Tracheal epithelial cell (primary cell): ENCODE measurements around the gene DNAJB11. TPM values are rescaled to one million over a fixed set of nuclear protein-coding genes. Genes with fewer than 3 reads are reported as not detected.

Experiments used
- total RNA-seq: library from RNA; depleted of rRNA; stranded (reverse); fragments of >200 nt; gene quantifications from 2 replicates; pipeline ENCODE4 v1.2.1, GENCODE V29; 2014

DNAJB11 gene
- 36.4 and 51.6 TPM in 2 replicates for total RNA-seq

GRCh38 chr3:186570096-186570940, at the start of gene DNAJB11:
TSS of gene DNAJB11 (plus strand) at chr3:186570720. CDS start at chr3:186570898, 178 bp downstream.

GRCh38 chr3:186544281-186544680, 26.2 kb upstream of the DNAJB11 start, which contains the start of gene CRYGS:
TSS of gene CRYGS (minus strand) at chr3:186544380. CDS start at chr3:186544326, 54 bp downstream.

GRCh38 chr3:186567072-186567921, 3.2 kb upstream of the DNAJB11 start, which contains the start of gene TBCCD1:
TSS of gene TBCCD1 (minus strand) at chr3:186567339. CDS start at chr3:186564329, 3,010 bp downstream.

GRCh38 chr3:186612721-186613636, 42.5 kb downstream of the DNAJB11 start, which contains the start of gene AHSG:
TSS of gene AHSG (plus strand) at chr3:186613060. CDS start at chr3:186613142, 82 bp downstream.

Other genes starting within 250 kb of the DNAJB11 start
- gene DGKG, start 208.5 kb upstream of the DNAJB11 start, total RNA-seq: 0.48 TPM in 1 of 2 replicates, not detected in the other
- 0.43 and 0.48 TPM in 2 replicates for gene CRYGS, start 26.3 kb upstream of the DNAJB11 start, total RNA-seq
- 9.4 and 14.5 TPM in 2 replicates for gene TBCCD1, start 3.4 kb upstream of the DNAJB11 start, total RNA-seq
- not detected in 2 replicates for gene AHSG, start 42.3 kb downstream of the DNAJB11 start, total RNA-seq
- gene FETUB, start 69.7 kb downstream of the DNAJB11 start, total RNA-seq: not detected in 2 replicates
- gene HRG, start 95.3 kb downstream of the DNAJB11 start, total RNA-seq: not detected in 2 replicates
- gene KNG1, start 146.6 kb downstream of the DNAJB11 start, total RNA-seq: not detected in 2 replicates
- gene EIF4A2, start 212.9 kb downstream of the DNAJB11 start, total RNA-seq: 511 and 723 TPM in 2 replicates
- 13.6 and 16.4 TPM in 2 replicates for gene RFC4, start 235.8 kb downstream of the DNAJB11 start, total RNA-seq